ENCODE results near the gene MINAR1. TPM values are rescaled to one million over a fixed set of nuclear protein-coding genes. Genes with fewer than 3 reads are reported as not detected.

Gene MINAR1
- total RNA-seq, 1 donor from 2014 or later, result 0.05 TPM

DNA sequence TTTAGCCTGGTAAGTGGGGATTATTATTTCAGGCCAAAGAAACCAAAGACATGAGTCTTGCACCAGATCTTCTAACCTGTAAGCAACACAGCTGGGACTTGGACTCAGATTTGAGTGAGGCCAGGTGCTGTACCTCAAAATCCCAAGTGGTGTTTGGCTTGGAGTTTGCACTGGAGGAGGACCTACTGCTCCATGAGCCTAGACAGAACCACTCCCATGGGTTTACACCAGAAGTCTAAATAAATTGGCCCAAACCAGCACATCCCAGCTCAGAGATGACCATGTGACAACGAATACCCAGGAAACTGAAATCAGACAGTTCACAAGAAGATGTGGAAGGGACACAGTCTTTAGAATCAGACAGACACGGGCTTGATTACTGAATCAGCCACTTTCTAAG lies 47.5 kb downstream of the MINAR1 start:
- Histone ChIP-seq H3K36me3 (no peaks in the 10 kb centered on the region), H3K27me3 (ENCODE audit: low read depth) (peaks cover 13% of the 10 kb centered on the region), H3K9me3 (replicated peaks) (no peaks in the 10 kb centered on the region), H3K4me3 (no peak overlapping the region), H3K4me1 (no peaks in the 10 kb centered on the region), H3K27ac (replicated peaks) (no peak overlapping the region)
- TF ChIP-seq, protein P1, sequence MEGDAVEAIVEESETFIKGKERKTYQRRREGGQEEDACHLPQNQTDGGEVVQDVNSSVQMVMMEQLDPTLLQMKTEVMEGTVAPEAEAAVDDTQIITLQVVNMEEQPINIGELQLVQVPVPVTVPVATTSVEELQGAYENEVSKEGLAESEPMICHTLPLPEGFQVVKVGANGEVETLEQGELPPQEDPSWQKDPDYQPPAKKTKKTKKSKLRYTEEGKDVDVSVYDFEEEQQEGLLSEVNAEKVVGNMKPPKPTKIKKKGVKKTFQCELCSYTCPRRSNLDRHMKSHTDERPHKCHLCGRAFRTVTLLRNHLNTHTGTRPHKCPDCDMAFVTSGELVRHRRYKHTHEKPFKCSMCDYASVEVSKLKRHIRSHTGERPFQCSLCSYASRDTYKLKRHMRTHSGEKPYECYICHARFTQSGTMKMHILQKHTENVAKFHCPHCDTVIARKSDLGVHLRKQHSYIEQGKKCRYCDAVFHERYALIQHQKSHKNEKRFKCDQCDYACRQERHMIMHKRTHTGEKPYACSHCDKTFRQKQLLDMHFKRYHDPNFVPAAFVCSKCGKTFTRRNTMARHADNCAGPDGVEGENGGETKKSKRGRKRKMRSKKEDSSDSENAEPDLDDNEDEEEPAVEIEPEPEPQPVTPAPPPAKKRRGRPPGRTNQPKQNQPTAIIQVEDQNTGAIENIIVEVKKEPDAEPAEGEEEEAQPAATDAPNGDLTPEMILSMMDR (IDR thresholded peaks at IDR 0.05; ENCODE audit: borderline replicate concordance), result no peak
- intact Hi-C loops (cut with micrococcal nuclease), result no loop called here
- DNase-seq, result no peak

DNA sequence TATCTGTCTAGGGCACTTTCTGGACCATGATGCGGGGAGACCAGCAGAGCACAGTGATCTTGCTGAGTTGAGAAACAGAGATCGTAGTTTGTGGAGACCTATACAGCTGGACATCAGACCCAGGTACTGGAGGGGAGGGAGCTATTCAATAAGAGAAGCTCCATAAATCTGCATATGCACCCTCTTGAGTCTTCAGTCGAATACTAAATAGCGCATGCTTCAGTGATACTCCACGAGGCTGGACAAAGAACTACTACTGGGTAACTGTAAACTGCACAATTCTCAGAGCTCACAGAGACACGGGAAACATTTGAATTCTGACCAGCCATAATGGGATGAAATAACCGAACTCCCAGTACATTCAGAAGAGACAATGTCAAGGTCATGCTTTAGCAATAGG lies 49.7 kb downstream of the MINAR1 start:
- intact Hi-C loops (cut with micrococcal nuclease), result no loop called here
- H3K27ac ChIP-seq (replicated peaks), result no peak overlapping the region
- H3K4me3 ChIP-seq, result no peak overlapping the region
- H3K36me3 ChIP-seq, result no peaks in the 10 kb centered on the region
- no peaks in the 10 kb centered on the region for H3K4me1 ChIP-seq
- H3K9me3 ChIP-seq (replicated peaks), result no peaks in the 10 kb centered on the region
- no peak for DNase-seq
- peaks cover 7% of the 10 kb centered on the region for H3K27me3 ChIP-seq (ENCODE audit: low read depth)
- TF ChIP-seq, protein P1 (IDR thresholded peaks at IDR 0.05; ENCODE audit: borderline replicate concordance), result no peak

Other genes with a start within 250 kb of the MINAR1 start
- 0.66 TPM for gene ANKRD34C, start 149.6 kb upstream of the MINAR1 start, total RNA-seq
- 22.8 TPM for gene TMED3, start 121.2 kb upstream of the MINAR1 start, total RNA-seq

All from left ventricle myocardium inferior (tissue), 1 donor.